ENCODE data around the gene EFHD1.
"Not testable (repeated sequence)": the region's sequence is repeated elsewhere in the genome, so short reads cannot be mapped to it uniquely, and the experiment has no call there.

Gene EFHD1

GRCh38 chr2:232655392-232655791 lies 22.0 kb downstream of the EFHD1 start:
- no peak for DNase-seq

- DNase-seq: no peak
Observed at GRCh38 chr2:232658217-232658785, 24.9 kb downstream of the EFHD1 start.

- DNase-seq: no peak
Observed at GRCh38 chr2:232659359-232659758, 26.0 kb downstream of the EFHD1 start.

- DNase-seq: no peak
Observed at GRCh38 chr2:232662486-232663260, 29.3 kb downstream of the EFHD1 start.

- DNase-seq: no peak
Observed at GRCh38 chr2:232666051-232666805, 32.8 kb downstream of the EFHD1 start.

- no peak for DNase-seq
Observed at GRCh38 chr2:232667989-232668583, 34.7 kb downstream of the EFHD1 start.

- DNase-seq: no peak
Observed at GRCh38 chr2:232668805-232669444, 35.5 kb downstream of the EFHD1 start.

- DNase-seq: no peak
Observed at GRCh38 chr2:232672588-232672987, 39.2 kb downstream of the EFHD1 start.

- no peak for DNase-seq
Observed at GRCh38 chr2:232674491-232674890, 41.1 kb downstream of the EFHD1 start.

- DNase-seq: no peak
Observed at GRCh38 chr2:232675381-232675780, 42.0 kb downstream of the EFHD1 start.

- DNase-seq: no peak
Observed at GRCh38 chr2:232680006-232680405, 46.6 kb downstream of the EFHD1 start.

- no peak for DNase-seq
Observed at GRCh38 chr2:232681527-232681926, 48.1 kb downstream of the EFHD1 start.

- DNase-seq: no peak
Observed at GRCh38 chr2:232683368-232683767, 50.0 kb downstream of the EFHD1 start.

- DNase-seq: not testable (repeated sequence)
Observed at GRCh38 chr2:232685391-232685790, 52.0 kb downstream of the EFHD1 start.

- DNase-seq: no peak
Observed at GRCh38 chr2:232687382-232688160, 54.2 kb downstream of the EFHD1 start.

- DNase-seq: no peak
Observed at GRCh38 chr2:232688201-232688600, 54.8 kb downstream of the EFHD1 start.

GRCh38 chr2:232689152-232689910 lies 55.9 kb downstream of the EFHD1 start:
- DNase-seq: no peak

- not testable (repeated sequence) for DNase-seq
Observed at GRCh38 chr2:232691117-232691516, 57.7 kb downstream of the EFHD1 start.

- no peak for DNase-seq
Observed at GRCh38 chr2:232693344-232693743, 59.9 kb downstream of the EFHD1 start.

- DNase-seq: no peak
Observed at GRCh38 chr2:232696609-232697058, 63.2 kb downstream of the EFHD1 start.

Data from CD4-positive, alpha-beta T cell treated with Interleukin-4 for 4 hours (primary cell).